Neural cell (in vitro differentiated cells): Measurements from ENCODE around the gene TRIM5. TPM values are rescaled to one million over a fixed set of nuclear protein-coding genes. Genes with fewer than 3 reads are reported as not detected.

Source experiments
- H2AFZ ChIP-seq: fragments of 200-600, 300-800 bp; sonication (generic), shearing (Covaris generic); 2 replicates; pipeline ENCODE4 v1.6.0; 2014; ENCODE audit warnings: low read depth, mild to moderate bottlenecking, antibody characterized with exemption, low read length, moderate library complexity
- H3F3A ChIP-seq: fragments of 200-600 bp; shearing (Covaris generic); 2 replicates; pipeline ENCODE4 v1.6.1; 2016; ENCODE audit warnings: mild to moderate bottlenecking, moderate library complexity, mixed read lengths, antibody characterized with exemption, low read length; ENCODE audit not compliant: insufficient read depth, poor library complexity, severe bottlenecking
- H3K27ac ChIP-seq: fragments of 200-600, 300-800 bp; sonication (generic), shearing (Covaris generic); 2 replicates; pipeline ENCODE4 v1.5.1; 2014; ENCODE audit warnings: mild to moderate bottlenecking, low read length, moderate library complexity
- H3K27me3 ChIP-seq: fragments of 300-800, 200-600 bp; sonication (generic), shearing (Covaris generic); 2 replicates; pipeline ENCODE4 v1.6.0; 2014; ENCODE audit warnings: mild to moderate bottlenecking, low read depth, low read length, moderate library complexity; ENCODE audit not compliant: insufficient read depth
- H3K36me3 ChIP-seq: fragments of 300-800, 200-600 bp; sonication (generic), shearing (Covaris generic); 2 replicates; pipeline ENCODE4 v1.5.1; 2014; ENCODE audit warnings: mild to moderate bottlenecking, antibody characterized with exemption, low read length, moderate library complexity; ENCODE audit not compliant: insufficient read depth
- H3K4me2 ChIP-seq: fragments of 300-800, 200-600 bp; sonication (generic), shearing (Covaris generic); 2 replicates; pipeline ENCODE4 v1.6.0; 2014; ENCODE audit warnings: mild to moderate bottlenecking, low read length
- H3K4me3 ChIP-seq: fragments of 300-800, 200-600 bp; sonication (generic), shearing (Covaris generic); 2 replicates; pipeline ENCODE4 v1.5.1; 2014; ENCODE audit warnings: mild to moderate bottlenecking, low read length, moderate library complexity
- H3K79me2 ChIP-seq: fragments of 200-600 bp; shearing (Covaris generic); replicated peaks from 2 replicates; pipeline ENCODE4 v1.6.0; 2014; ENCODE audit warnings: mild to moderate bottlenecking, low read length, moderate library complexity; ENCODE audit not compliant: insufficient read depth
- H3K9ac ChIP-seq: fragments of 300-800, 200-600 bp; sonication (generic), shearing (Covaris generic); 2 replicates; pipeline ENCODE4 v1.6.1; 2016; ENCODE audit warnings: mild to moderate bottlenecking, low read length, mixed read lengths
- H3K9me2 ChIP-seq: fragments of 200-600 bp; shearing (Covaris generic); 2 replicates; pipeline ENCODE4 v1.6.1; 2016; ENCODE audit warnings: mild to moderate bottlenecking, low read length, mixed read lengths; ENCODE audit not compliant: insufficient read depth
- H3K9me3 ChIP-seq: fragments of 200-600, 300-800 bp; sonication (generic), shearing (Covaris generic); 2 replicates; pipeline ENCODE4 v1.6.1; 2016; ENCODE audit warnings: mild to moderate bottlenecking, mixed run types, low read length, moderate library complexity, mixed read lengths
- H4K20me1 ChIP-seq: fragments of 200-600 bp; shearing (Covaris generic); 2 replicates; pipeline ENCODE4 v1.6.1; 2016; ENCODE audit warnings: mild to moderate bottlenecking, mixed run types; ENCODE audit not compliant: insufficient read depth
- CTCF ChIP-seq: fragments of 450-650 bp; IDR thresholded peaks from 2 replicates; pipeline ENCODE4 v1.5.1; 2014; ENCODE audit warnings: antibody characterized with exemption, mild to moderate bottlenecking, moderate library complexity; ENCODE audit not compliant: poor library complexity, severe bottlenecking
- EP300 ChIP-seq: fragments of 450-650 bp; conservative IDR thresholded peaks from 2 replicates; pipeline ENCODE4 v1.6.1; 2014; ENCODE audit warnings: antibody characterized with exemption, mild to moderate bottlenecking, moderate library complexity; ENCODE audit not compliant: poor library complexity, severe bottlenecking
- EZH2 ChIP-seq: fragments of 200-600, 300-800 bp; shearing (Covaris generic), sonication (generic); IDR thresholded peaks from 2 replicates; pipeline ENCODE4 v1.6.1; 2014; ENCODE audit warnings: antibody characterized with exemption, low read length, borderline replicate concordance, mild to moderate bottlenecking; ENCODE audit not compliant: insufficient read depth, poor library complexity, severe bottlenecking
- MXI1 ChIP-seq: fragments of 450-650 bp; conservative IDR thresholded peaks from 2 replicates; pipeline ENCODE4 v1.6.1; 2014; ENCODE audit warnings: antibody characterized with exemption, mild to moderate bottlenecking; ENCODE audit not compliant: poor library complexity, severe bottlenecking
- POLR2AphosphoS5 ChIP-seq: IDR thresholded peaks from 2 replicates; pipeline ENCODE4 v1.6.1; 2012
- RAD21 ChIP-seq: fragments of 450-650 bp; conservative IDR thresholded peaks from 2 replicates; pipeline ENCODE4 v1.6.1; 2014; ENCODE audit warnings: antibody characterized with exemption, mild to moderate bottlenecking, moderate library complexity
- REST ChIP-seq: IDR thresholded peaks from 2 replicates; pipeline ENCODE4 v1.6.1; 2012; ENCODE audit warnings: borderline replicate concordance
- SMC3 ChIP-seq: fragments of 450-650 bp; conservative IDR thresholded peaks from 2 replicates; pipeline ENCODE4 v1.6.1; 2014; ENCODE audit warnings: antibody characterized with exemption, mild to moderate bottlenecking, moderate library complexity; ENCODE audit not compliant: poor library complexity
- TAF1 ChIP-seq: IDR thresholded peaks from 2 replicates; pipeline ENCODE4 v1.6.1; 2012; ENCODE audit warnings: low read depth
- polyA plus RNA-seq: library from polyadenylated mRNA; depleted of rRNA; stranded (reverse); fragments of >200 nt; gene quantifications from 2 replicates; pipeline ENCODE4 v1.2.3, GENCODE V29; 2014

The TRIM5 gene
- polyA plus RNA-seq, 1 donor from 2014 or later: 2.0 TPM

DNA sequence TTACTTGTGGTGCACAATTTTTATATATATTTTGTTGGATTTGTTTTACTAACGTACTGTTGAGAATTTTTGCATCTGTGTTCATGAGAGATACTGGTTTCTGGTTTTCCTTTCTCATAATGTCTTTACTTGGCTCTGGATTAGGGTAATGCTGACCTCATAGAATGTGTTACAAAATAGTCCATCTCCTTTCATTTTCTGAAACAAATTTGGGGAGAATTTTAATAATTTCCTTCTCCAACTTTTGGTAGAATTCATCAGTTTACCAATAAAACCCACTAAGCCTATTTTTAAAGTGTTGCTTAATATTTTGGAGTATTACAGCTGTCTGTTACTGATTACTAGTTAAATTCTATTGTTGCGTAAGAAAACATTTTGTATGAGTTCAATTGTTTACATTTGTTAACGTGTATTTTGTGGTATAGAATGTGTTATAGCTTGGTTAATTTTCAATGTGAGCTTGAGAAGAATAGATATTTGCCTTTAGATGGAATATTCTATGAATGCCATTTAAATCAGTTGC lies 16.2 kb upstream of the TRIM5 start:
- TF ChIP-seq POLR2AphosphoS5 (no peak), CTCF (no peak), EP300 (no peak), SMC3 (no peak), MXI1 (no peak)
- H2AFZ ChIP-seq: no peak overlapping the region
- H3K9me3 ChIP-seq: no peaks in the 10 kb centered on the region
- H3K27ac ChIP-seq: no peak overlapping the region
- no peaks in the 10 kb centered on the region for H3K36me3 ChIP-seq
- H3F3A ChIP-seq: no peaks in the 10 kb centered on the region
- no peak overlapping the region for H3K9ac ChIP-seq
- H4K20me1 ChIP-seq: no peaks in the 10 kb centered on the region
- H3K27me3 ChIP-seq: no peaks in the 10 kb centered on the region
- H3K9me2 ChIP-seq: no peaks in the 10 kb centered on the region
- no peaks in the 10 kb centered on the region for H3K79me2 ChIP-seq
- H3K4me2 ChIP-seq: no peak overlapping the region
- H3K4me3 ChIP-seq: no peak overlapping the region

DNA sequence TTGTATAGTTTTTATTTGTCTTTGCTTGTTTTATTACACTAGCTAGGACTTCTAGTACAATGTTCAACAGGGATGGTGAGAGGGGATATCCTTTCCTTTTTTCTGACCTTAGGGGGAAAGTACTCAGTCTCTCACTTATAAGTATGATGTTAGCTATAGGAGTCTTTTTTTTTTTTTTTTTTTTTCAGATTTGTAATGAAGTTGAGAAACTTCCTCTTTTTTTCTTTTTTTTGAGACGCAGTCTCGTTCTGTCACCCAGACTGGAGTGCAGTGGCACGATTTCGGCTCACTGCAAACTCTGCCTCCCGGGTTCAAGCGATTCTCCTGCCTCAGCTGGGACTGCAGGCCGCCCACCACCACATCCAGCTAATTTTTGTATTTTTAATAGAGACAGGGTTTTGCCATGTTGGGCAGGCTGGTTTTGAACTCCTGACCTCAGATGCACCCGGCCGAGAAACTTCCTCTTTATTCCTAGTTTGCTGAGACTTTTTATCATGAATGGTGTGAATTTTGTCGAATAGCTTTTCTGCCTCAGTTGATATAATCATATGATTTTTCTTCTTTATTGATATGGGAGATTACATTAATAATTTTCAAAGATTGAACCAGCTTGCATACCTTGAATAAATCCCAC lies 15.7 kb upstream of the TRIM5 start:
- no peaks in the 10 kb centered on the region for H3K36me3 ChIP-seq

More for the DNA sequence above, 15.7 kb upstream of the TRIM5 start:
- H3K79me2 ChIP-seq: no peaks in the 10 kb centered on the region
- TF ChIP-seq CTCF: no peak
- no peak for TF ChIP-seq MXI1
- TF ChIP-seq POLR2AphosphoS5: no peak
- no peak for TF ChIP-seq EP300
- TF ChIP-seq EZH2: no peak
- TF ChIP-seq TAF1: no peak
- TF ChIP-seq SMC3: no peak
- TF ChIP-seq REST: no peak
- no peak for TF ChIP-seq RAD21
- no peaks in the 10 kb centered on the region for H3K27me3 ChIP-seq
- no peak overlapping the region for H3K9ac ChIP-seq
- H3K4me3 ChIP-seq: no peak overlapping the region
- H4K20me1 ChIP-seq: no peaks in the 10 kb centered on the region
- H3K4me2 ChIP-seq: no peak overlapping the region
- no peaks in the 10 kb centered on the region for H3K9me3 ChIP-seq
- H3F3A ChIP-seq: no peaks in the 10 kb centered on the region
- no peak overlapping the region for H3K27ac ChIP-seq
- no peaks in the 10 kb centered on the region for H3K9me2 ChIP-seq
- H2AFZ ChIP-seq: no peak overlapping the region
